ENCODE results near the gene ENGASE.

The ENGASE gene

GRCh38 chr17:79054200-79054960 lies 20.2 kb upstream of the ENGASE start:
- no peak for DNase-seq (ENCODE audit: extremely low read depth, low read depth)
- TF ChIP-seq CTCF (IDR thresholded peaks at IDR 0.05; ENCODE audit: low read depth, low read length): no peak

GRCh38 chr17:79055197-79055596 lies 19.4 kb upstream of the ENGASE start:
- TF ChIP-seq CTCF (IDR thresholded peaks at IDR 0.05; ENCODE audit: low read depth, low read length): no peak

GRCh38 chr17:79057737-79058385 lies 16.8 kb upstream of the ENGASE start:
- no peak for DNase-seq (ENCODE audit: extremely low read depth, low read depth)
- TF ChIP-seq CTCF (IDR thresholded peaks at IDR 0.05; ENCODE audit: low read depth, low read length): no peak

More at GRCh38 chr17:79055197-79055596, 19.4 kb upstream of the ENGASE start:
- no peak for DNase-seq (ENCODE audit: extremely low read depth, low read depth)

- no peak for TF ChIP-seq CTCF (IDR thresholded peaks at IDR 0.05; ENCODE audit: low read depth, low read length)
- DNase-seq (ENCODE audit: extremely low read depth, low read depth): no peak
Measured at GRCh38 chr17:79062691-79063090, 11.9 kb upstream of the ENGASE start.

GRCh38 chr17:79064026-79064425 lies 10.6 kb upstream of the ENGASE start:
- TF ChIP-seq CTCF (IDR thresholded peaks at IDR 0.05; ENCODE audit: low read depth, low read length): no peak
- DNase-seq (ENCODE audit: extremely low read depth, low read depth): no peak

GRCh38 chr17:79065105-79065670 lies 9.4 kb upstream of the ENGASE start:
- DNase-seq (ENCODE audit: extremely low read depth, low read depth): no peak
- peak; percentile 39 for TF ChIP-seq CTCF (IDR thresholded peaks at IDR 0.05; ENCODE audit: low read depth, low read length)

GRCh38 chr17:79066963-79067362 lies 7.7 kb upstream of the ENGASE start:
- DNase-seq (ENCODE audit: extremely low read depth, low read depth): no peak
- no peak for TF ChIP-seq CTCF (IDR thresholded peaks at IDR 0.05; ENCODE audit: low read depth, low read length)

All from AG09319 (cell line).